Activated T-helper 2 cell treated with anti-CD3 and anti-CD28 coated beads, Interferon-gamma antibody, Interleukin-2, Interleukin-4, amounts not matched to agents 10 μg/mL and 5 μg/mL and 100 μg/mL, durations not matched to agents 14 hours and 24 hours and 36 hours (primary cell): ENCODE results near the gene SESN3. TPM values are rescaled to one million over a fixed set of nuclear protein-coding genes. Genes with fewer than 3 reads are reported as not detected.
"Not testable (repeated sequence)": the region's sequence is repeated elsewhere in the genome, so short reads cannot be mapped to it uniquely, and the experiment has no call there.

Experiments
- DNase-seq: peaks from one replicate; pipeline ENCODE4 v3.0.0; 2021; ENCODE audit warnings: low spot score
- H3K27ac Mint-ChIP-seq: one replicate; pipeline ENCODE4 v1.8.0; 2021; ENCODE audit warnings: mixed read lengths
- H3K27me3 Mint-ChIP-seq: one replicate; pipeline ENCODE4 v1.8.0; 2021; ENCODE audit warnings: low read depth, mixed read lengths
- H3K36me3 Mint-ChIP-seq: one replicate; pipeline ENCODE4 v1.8.0; 2021; ENCODE audit warnings: low read depth, mixed read lengths
- H3K4me1 Mint-ChIP-seq: one replicate; pipeline ENCODE4 v1.8.0; 2021; ENCODE audit warnings: low read depth, mixed read lengths
- H3K4me3 Mint-ChIP-seq: one replicate; pipeline ENCODE4 v1.8.0; 2021; ENCODE audit warnings: low read depth, mild to moderate bottlenecking, moderate library complexity, mixed read lengths
- H3K9me3 Mint-ChIP-seq: one replicate; pipeline ENCODE4 v1.8.0; 2021; ENCODE audit warnings: mixed read lengths
- intact Hi-C: fragments of 100-400 bp; cut with micrococcal nuclease; formaldehyde crosslinking; loops from one replicate; pipeline ENCODE4 v1.15.1; 2023
- total RNA-seq: library from RNA; stranded (reverse); gene quantifications from 2 replicates; pipeline ENCODE4 v1.2.3, GENCODE V29; 2022

Gene SESN3
- total RNA-seq, 1 donor from 2014 or later, result 73.2 TPM

DNA sequence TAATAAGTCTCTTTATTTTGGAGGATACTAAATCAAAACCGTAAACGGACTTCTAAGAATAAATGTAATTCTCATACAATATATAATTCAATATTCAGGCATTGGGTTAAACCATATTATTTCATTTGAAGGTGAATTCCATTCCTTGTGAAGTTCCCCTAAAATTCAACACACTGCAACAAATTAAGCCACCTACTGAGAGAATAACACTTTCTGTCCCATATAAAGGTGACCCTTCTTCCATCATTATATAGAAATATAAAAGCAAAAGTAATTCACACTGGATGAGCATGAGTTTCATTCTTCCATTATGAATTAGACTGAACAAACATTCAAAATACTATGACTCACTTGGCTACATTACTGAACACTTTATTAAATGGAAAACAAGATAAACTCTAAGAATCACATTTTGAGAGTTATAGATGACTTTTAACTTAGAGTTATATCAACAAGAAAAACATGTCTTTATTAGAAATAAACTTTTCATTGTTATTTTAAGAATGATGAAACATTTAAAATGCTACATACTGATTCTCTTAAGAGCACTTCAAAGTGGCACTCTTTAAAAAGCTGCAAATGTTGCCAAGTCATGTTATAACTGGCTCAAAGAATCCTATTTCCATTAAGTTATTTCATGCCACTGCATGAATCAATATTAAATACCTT lies 2.8 kb downstream of the SESN3 start:
- H3K36me3 Mint-ChIP-seq, result peaks cover 40% of the 10 kb centered on the region
- peaks cover 45% of the 10 kb centered on the region for H3K4me1 Mint-ChIP-seq
- no peaks in the 10 kb centered on the region for H3K9me3 Mint-ChIP-seq
- intact Hi-C loops, result loop anchor here (2.0 to 5.0 kb wide), 2 partner anchors 329 to 534 kb away; no protein-coding TSS in a partner anchor
- H3K27ac Mint-ChIP-seq, result peak overlapping the region; percentile 31
- peak overlapping the region; percentile 74 for H3K4me3 Mint-ChIP-seq
- DNase-seq, result no peak
- peaks cover 2% of the 10 kb centered on the region for H3K27me3 Mint-ChIP-seq

DNA sequence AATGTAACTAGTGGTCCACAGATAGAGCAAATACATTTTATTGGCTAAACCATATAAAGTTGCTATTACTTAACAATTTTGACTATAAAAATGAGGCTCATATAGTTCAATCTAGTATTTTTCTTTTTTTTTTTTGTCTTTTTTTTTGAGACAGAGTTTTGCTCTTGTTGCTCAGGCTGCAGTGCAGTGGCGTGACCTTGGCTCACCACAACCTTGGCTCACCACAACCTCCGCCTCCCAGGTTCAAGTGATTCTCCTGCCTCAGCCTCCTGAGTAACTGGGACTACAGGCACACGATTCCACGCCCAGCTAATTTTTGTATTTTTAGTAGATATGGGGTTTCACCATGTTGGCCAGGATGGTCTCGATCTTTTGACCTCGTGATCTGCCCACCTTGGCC lies 3.9 kb downstream of the SESN3 start:
- peak; percentile 13 for DNase-seq
- intact Hi-C loops, result loop anchor here (5.0 kb wide), 1 partner anchor 535 kb away; no protein-coding TSS in a partner anchor
- peaks cover 42% of the 10 kb centered on the region for H3K36me3 Mint-ChIP-seq

DNA sequence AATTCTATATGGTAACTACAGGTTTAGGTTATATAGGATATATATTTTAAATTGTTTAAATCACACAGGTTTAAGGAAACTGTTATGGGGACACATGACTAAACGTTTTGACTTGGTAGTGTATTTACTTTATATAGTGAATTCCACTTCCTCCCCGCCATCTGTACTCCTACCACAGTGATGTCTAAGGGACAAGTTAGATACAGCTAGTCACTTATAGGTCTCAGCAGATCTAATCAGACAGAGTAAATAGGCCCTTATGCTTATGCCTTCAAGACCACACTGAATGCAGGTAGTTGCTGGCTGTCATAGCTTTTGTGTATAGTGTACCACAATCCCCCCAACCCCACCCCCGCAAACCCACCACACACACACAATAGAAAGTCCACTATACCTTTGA lies 8.2 kb downstream of the SESN3 start:
- no peak for DNase-seq
- no peaks in the 10 kb centered on the region for H3K27me3 Mint-ChIP-seq
- H3K36me3 Mint-ChIP-seq, result peaks cover 51% of the 10 kb centered on the region
- no peak overlapping the region for H3K27ac Mint-ChIP-seq
- peaks cover 27% of the 10 kb centered on the region for H3K4me1 Mint-ChIP-seq
- no peaks in the 10 kb centered on the region for H3K9me3 Mint-ChIP-seq
- no peak overlapping the region for H3K4me3 Mint-ChIP-seq
- intact Hi-C loops, result no loop called here

More for the DNA sequence above, 3.9 kb downstream of the SESN3 start:
- not testable (repeated sequence) for H3K27ac Mint-ChIP-seq, H3K9me3 Mint-ChIP-seq, H3K27me3 Mint-ChIP-seq
- Mint-ChIP-seq H3K4me3 (peak overlapping the region; percentile 33), H3K4me1 (peaks cover 38% of the 10 kb centered on the region)

GRCh38 chr11:95219599-95219998 lies 11.4 kb downstream of the SESN3 start:
- intact Hi-C loops, result no loop called here
- DNase-seq, result no peak

DNA sequence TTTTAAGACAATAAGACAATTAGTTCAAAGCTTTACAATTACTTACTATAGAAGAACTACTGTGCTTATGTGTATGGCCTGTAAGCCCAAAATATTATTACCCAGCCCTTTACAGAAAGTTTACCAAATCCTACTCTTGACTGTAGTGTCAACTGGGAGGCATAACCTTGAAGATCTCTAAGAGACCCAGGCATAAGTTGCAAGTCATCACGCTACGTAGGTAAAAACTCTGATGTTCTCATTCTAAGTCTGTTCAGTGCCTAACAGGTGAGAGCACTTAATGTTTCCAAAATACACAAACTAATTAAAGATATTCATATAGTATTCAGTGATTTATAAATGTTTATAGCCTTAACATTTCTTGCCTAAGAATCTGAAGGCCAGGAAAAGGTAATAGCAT lies 12.9 kb downstream of the SESN3 start:
- peaks cover 8% of the 10 kb centered on the region for H3K4me1 Mint-ChIP-seq
- no peak overlapping the region for H3K27ac Mint-ChIP-seq
- H3K36me3 Mint-ChIP-seq, result peaks cover 26% of the 10 kb centered on the region
- no peaks in the 10 kb centered on the region for H3K9me3 Mint-ChIP-seq
- no peaks in the 10 kb centered on the region for H3K27me3 Mint-ChIP-seq
- DNase-seq, result no peak
- intact Hi-C loops, result no loop called here
- H3K4me3 Mint-ChIP-seq, result no peak overlapping the region

More at GRCh38 chr11:95219599-95219998, 11.4 kb downstream of the SESN3 start:
- Mint-ChIP-seq H3K36me3 (peaks cover 37% of the 10 kb centered on the region), H3K4me1 (peaks cover 10% of the 10 kb centered on the region), H3K9me3 (no peaks in the 10 kb centered on the region), H3K27me3 (no peaks in the 10 kb centered on the region), H3K27ac (no peak overlapping the region), H3K4me3 (no peak overlapping the region)

DNA sequence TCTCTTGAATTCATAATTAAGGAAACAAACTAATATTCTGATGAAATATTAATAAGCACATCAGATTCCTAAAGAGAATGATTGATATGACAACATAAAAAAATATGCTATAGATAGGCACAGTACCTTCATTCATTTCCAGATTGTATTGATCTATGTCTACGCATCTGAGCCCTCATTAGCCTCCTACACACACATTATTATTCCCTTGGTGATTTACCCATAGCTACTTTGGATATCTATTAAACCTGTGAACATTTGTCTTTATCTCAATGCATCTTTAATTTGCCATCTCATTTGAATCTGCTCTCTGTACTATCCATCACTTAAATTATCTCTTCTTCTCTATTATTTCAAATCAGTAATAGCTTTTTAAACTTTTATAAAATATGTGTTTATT lies 18.4 kb downstream of the SESN3 start:
- Mint-ChIP-seq H3K27ac (no peak overlapping the region), H3K4me3 (no peak overlapping the region), H3K27me3 (no peaks in the 10 kb centered on the region), H3K4me1 (no peaks in the 10 kb centered on the region), H3K9me3 (peaks cover 8% of the 10 kb centered on the region), H3K36me3 (peaks cover 37% of the 10 kb centered on the region)
- intact Hi-C loops, result no loop called here
- DNase-seq, result no peak

DNA sequence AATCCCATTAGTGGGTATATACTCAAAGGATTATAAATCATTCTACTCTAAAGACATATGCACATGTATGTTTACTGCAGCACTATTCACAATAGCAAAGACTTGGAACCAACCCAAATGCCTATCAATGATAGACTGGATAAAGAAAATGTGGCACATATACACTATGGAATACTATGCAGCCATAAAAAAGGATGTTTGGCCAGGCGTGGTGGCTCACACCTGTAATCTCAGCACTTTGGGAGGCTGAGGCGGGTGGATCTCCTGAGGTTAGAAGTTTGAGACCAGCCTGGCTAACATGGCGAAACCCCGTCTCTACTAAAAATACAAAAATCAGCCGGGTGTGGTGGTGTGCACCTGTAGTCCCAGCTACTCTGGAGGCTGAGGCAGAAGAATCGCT lies 21.5 kb downstream of the SESN3 start:
- intact Hi-C loops, H3K27me3 Mint-ChIP-seq, H3K27ac Mint-ChIP-seq, H3K4me3 Mint-ChIP-seq, H3K9me3 Mint-ChIP-seq, DNase-seq, H3K4me1 Mint-ChIP-seq: not testable (repeated sequence)
- peaks cover 42% of the 10 kb centered on the region for H3K36me3 Mint-ChIP-seq

GRCh38 chr11:95200781-95201457 lies 30.1 kb downstream of the SESN3 start:
- Mint-ChIP-seq H3K4me1 (peaks cover 10% of the 10 kb centered on the region), H3K36me3 (peaks cover 29% of the 10 kb centered on the region), H3K27me3 (no peaks in the 10 kb centered on the region), H3K9me3 (no peaks in the 10 kb centered on the region), H3K4me3 (no peak overlapping the region), H3K27ac (no peak overlapping the region)
- DNase-seq, result no peak
- intact Hi-C loops, result no loop called here

- Mint-ChIP-seq H3K36me3 (peaks cover 34% of the 10 kb centered on the region), H3K4me1 (peaks cover 10% of the 10 kb centered on the region), H3K27me3 (no peaks in the 10 kb centered on the region), H3K27ac (no peak overlapping the region), H3K9me3 (no peaks in the 10 kb centered on the region), H3K4me3 (no peak overlapping the region)
- intact Hi-C loops, result no loop called here
- DNase-seq, result no peak
These were observed 35.2 kb downstream of the SESN3 start for GRCh38 chr11:95195831-95196230.

GRCh38 chr11:95193541-95193940 lies 37.5 kb downstream of the SESN3 start:
- H3K9me3 Mint-ChIP-seq, result no peaks in the 10 kb centered on the region
- no peak for DNase-seq
- peaks cover 50% of the 10 kb centered on the region for H3K36me3 Mint-ChIP-seq
- no peaks in the 10 kb centered on the region for H3K27me3 Mint-ChIP-seq
- intact Hi-C loops, result no loop called here
- peaks cover 11% of the 10 kb centered on the region for H3K4me1 Mint-ChIP-seq
- no peak overlapping the region for H3K4me3 Mint-ChIP-seq
- no peak overlapping the region for H3K27ac Mint-ChIP-seq

DNA sequence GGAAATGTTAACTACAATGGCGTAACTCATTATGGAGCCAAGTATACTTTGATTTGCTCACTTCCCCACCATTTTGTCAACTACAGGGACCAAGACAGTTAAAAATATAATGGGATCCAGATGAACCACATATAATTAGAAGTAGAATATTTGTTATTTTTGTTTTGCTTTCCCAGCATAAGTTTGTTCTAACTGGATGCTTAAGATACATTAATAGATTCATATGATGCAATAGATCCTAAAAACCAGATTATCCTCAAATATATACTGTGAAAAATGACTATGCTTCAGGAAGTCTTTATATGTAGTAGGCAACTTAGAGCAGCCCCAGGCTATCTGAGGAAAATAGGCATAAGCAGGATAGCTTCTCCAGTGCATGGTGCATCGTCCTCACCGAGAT lies 38.3 kb downstream of the SESN3 start:
- Mint-ChIP-seq H3K9me3 (no peaks in the 10 kb centered on the region), H3K27ac (no peak overlapping the region), H3K4me3 (no peak overlapping the region), H3K36me3 (peaks cover 54% of the 10 kb centered on the region), H3K4me1 (peaks cover 10% of the 10 kb centered on the region), H3K27me3 (no peaks in the 10 kb centered on the region)
- intact Hi-C loops, result no loop called here
- no peak for DNase-seq

- Mint-ChIP-seq H3K9me3 (no peaks in the 10 kb centered on the region), H3K4me1 (peaks cover 13% of the 10 kb centered on the region), H3K27me3 (no peaks in the 10 kb centered on the region), H3K27ac (peak overlapping the region; percentile 6), H3K36me3 (peaks cover 63% of the 10 kb centered on the region), H3K4me3 (no peak overlapping the region)
- no peak for DNase-seq
- intact Hi-C loops, result no loop called here
These were observed 43.3 kb downstream of the SESN3 start for GRCh38 chr11:95187723-95188122.

DNA sequence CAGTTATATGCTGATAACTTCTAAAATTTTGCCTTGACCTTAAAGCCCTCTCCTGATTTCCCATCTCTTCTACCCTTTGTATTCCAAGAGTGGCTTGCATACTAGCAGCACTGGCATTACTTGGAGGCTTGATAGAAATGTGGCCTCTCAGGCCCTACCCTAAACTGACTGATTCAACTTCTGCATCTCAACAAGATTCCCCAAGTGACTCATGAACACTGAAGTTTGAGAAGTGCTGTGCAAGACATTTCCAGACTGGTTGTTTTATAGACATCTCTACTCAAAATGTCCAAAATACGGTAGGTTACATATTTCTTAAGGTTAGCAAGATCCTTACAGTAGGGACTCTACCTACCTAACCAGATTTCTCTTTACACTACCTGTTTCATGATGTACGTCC lies 48.6 kb downstream of the SESN3 start:
- no peak for DNase-seq
- Mint-ChIP-seq H3K27ac (peak overlapping the region; percentile 25), H3K36me3 (peaks cover 59% of the 10 kb centered on the region), H3K4me3 (no peak overlapping the region), H3K9me3 (no peaks in the 10 kb centered on the region), H3K27me3 (no peaks in the 10 kb centered on the region), H3K4me1 (peaks cover 11% of the 10 kb centered on the region)
- intact Hi-C loops, result no loop called here
